NCI-H2029 treated with DMSO at 0.1 percent for 48 hours (cell line): ENCODE results near the gene C2orf81.
"Not testable (repeated sequence)": the region's sequence is repeated elsewhere in the genome, so short reads cannot be mapped to it uniquely, and the experiment has no call there.

Experiments
- DNase-seq: peaks from one replicate; lab custom pipeline; 2025; lab: John Stamatoyannopoulos, UW

Gene C2orf81

DNA sequence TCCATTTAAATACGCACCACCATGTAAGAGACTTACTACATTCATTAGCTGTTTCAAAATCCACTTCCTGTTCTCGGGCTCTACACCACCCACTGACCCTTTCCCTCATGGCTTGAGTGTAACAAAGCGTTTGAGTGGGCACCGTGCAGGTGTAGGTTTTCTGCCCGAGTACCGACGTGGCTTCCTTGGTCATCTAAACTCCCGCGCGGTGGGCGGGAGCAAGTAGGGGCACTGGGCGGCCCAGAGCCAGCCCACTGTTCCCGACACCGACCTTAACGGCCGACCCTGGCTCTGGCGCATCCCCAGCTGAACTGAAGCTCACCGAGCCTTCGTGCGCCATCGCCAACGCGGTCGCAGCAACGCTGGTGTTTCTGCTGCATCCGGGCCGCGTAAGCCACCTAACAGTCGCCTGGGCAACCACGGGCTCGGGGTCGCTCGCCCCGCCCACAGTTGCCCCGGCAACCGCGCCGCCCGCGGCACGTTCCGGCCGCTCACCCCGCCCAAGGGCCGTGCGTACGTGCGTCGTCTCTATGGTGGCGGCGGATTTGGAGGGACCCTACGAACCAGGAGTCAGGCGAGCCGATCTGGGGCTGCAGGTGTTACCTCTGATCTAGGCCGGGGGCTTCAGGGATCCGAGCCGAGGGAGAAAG lies at the start of gene C2orf81, which contains the start of gene WDR54:
Gene C2orf81, minus strand, starts transcription at position 399 of the 650 bp plus-strand sequence. Its CDS starts 59 bp downstream, at position 340.
Gene WDR54, plus strand, starts transcription at position 510 of the 650 bp plus-strand sequence. CDS start 424 bp downstream, outside the sequence.
- peak; percentile 46 for DNase-seq

- DNase-seq = not testable (repeated sequence)
These were observed 49.3 kb upstream of the C2orf81 start for GRCh38 chr2:74470742-74471141.

DNA sequence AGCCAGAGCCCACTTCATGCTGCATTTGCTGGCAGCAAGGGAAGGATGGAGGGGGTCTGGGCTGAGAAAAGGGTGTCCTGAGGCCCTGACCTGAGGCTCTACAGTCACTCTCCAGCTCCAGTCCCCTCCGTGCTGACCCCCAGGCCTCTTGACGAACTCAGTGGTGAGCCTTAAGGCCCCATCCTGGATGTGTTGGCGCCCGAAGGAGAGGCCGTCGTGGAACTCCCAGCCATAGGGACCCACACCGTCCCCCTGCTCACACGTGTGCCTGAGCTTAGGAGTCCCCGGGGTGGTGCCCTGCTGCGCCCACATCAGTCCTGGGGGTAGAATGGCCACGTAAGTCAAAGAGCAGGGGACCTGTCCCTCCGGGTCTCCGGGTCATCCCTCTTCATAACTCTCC lies 43.0 kb upstream of the C2orf81 start:
- no peak for DNase-seq

- no peak for DNase-seq
These were observed 41.3 kb upstream of the C2orf81 start for GRCh38 chr2:74462786-74463105.

- no peak for DNase-seq
These were observed 40.8 kb upstream of the C2orf81 start for GRCh38 chr2:74462054-74462785.

- no peak for DNase-seq
These were observed 40.0 kb upstream of the C2orf81 start for GRCh38 chr2:74461187-74462053.

- not testable (repeated sequence) for DNase-seq
These were observed 38.8 kb upstream of the C2orf81 start for GRCh38 chr2:74460187-74460586.

DNA sequence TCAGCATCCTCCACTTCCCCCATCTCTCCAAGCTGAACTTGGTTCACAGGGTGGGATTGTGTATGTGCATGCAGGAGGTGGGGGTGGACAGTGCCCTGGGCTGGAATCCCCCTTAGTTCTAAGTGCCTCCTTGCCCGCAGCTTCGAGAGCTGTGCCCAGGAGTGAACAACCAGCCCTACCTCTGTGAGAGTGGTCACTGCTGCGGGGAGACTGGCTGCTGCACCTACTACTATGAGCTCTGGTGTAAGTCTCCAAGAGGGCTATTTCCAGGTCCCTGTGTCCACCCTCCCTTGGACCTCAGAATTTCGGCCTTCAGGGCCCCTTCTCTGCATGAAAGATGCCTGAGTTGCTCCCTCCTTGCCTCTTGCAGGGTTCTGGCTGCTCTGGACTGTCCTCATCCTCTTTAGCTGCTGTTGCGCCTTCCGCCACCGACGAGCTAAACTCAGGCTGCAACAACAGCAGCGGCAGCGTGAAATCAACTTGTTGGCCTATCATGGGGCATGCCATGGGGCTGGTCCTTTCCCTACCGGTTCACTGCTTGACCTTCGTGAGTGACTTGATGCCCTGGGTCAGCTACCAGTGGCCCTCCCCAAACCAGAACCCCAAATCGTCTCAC lies 38.2 kb upstream of the C2orf81 start:
- DNase-seq = not testable (repeated sequence)

GRCh38 chr2:74458938-74459363 lies 37.5 kb upstream of the C2orf81 start:
- no peak for DNase-seq

DNA sequence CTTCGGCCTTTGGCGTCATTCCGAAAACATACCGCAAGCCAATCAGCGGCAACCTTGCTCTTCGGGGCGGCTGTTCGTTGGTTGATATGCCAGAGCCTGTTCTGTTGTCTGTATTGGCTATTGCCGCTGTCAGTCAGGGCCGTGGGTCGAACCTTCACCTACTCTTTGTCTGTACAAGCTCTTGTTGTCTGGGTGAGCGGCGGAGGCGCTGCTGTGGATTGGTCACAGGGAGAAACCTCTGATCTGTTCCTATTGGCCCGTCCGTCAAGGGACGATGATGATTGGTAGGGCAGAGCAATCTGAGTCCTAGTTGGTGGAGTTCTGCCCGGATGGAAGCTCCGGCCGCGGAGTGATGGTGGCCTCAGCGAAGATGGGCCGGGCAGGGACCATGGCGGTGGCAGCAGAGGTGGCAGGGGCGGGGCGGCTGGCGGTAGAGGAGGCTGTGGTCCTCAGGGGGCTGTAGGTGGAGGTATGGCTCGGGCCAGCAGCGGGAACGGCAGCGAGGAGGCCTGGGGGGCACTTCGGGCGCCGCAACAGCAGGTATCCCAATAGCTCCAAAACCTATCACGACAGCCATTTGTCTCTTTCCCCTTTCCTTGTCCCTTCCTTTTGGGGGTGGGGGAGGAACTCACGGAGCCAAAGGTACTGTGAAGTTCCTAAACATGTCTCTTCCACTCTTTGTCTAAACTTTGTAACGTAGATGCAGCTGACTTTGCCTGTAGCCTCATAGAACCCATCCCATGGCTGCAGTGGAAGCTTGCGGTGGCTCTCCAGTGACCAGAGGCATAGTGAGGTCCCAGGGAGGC lies 36.9 kb upstream of the C2orf81 start, which contains the start of gene WBP1:
Gene WBP1, plus strand, starts transcription at position 307 of the 806 bp plus-strand sequence. Its CDS starts 165 bp downstream, at position 472.
- DNase-seq = peak; percentile 98

- DNase-seq = peak; percentile 40
These were observed 36.2 kb upstream of the C2orf81 start for GRCh38 chr2:74457549-74458131.

GRCh38 chr2:74457129-74457548 lies 35.7 kb upstream of the C2orf81 start:
- no peak for DNase-seq

- peak; percentile 88 for DNase-seq
These were observed 33.5 kb upstream of the C2orf81 start, which contains the start of gene INO80B for GRCh38 chr2:74454654-74455511. INO80B (plus strand) TSS chr2:74455087; CDS start chr2:74455117, 30 bp downstream.

DNA sequence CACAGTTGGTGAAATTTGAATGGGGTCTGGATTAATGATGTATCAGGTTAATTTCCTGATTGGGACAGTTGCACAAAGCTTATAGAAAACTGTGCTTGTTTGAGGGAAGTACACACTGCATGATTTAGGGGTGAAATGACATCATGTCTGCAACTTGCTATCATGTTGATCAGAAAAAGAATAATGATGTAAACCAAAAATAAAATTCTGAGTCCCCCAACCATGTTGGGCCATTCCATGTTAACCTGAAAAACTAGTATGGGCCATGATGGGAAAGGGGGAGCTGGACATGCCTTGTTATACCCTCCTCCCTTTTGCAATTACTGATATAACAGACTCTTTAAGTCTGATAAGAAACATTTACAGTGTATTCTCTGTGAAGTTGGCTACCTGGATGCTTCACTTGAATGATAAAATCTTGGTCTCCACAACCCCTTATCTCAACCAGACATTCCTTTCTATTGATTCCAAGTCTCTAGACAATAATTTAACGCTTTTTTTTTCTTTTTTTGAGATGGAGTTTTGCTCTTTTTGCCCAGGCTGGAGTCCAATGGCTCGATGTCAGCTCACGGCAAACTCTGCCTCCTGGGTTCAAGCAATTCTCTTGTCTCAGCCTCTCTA lies 29.3 kb upstream of the C2orf81 start:
- no peak for DNase-seq

DNA sequence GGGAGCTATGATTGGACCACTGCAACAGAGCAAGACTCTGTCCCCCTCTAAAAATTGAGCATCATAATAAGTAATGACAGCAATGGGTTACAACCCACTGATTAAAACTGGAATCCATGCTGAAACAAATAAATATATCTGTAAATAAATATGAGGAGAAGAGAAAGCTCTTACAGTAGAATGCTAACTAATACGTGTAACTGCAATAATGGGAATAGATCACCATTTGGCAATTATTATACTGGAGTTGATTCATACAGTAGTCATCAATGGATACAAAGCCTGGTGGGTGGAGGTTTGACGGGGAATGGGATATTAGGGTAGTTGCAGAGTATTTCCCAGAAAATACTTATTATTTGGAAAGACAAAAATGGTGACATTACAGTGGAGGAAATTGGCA lies 27.4 kb upstream of the C2orf81 start:
- no peak for DNase-seq

- no peak for DNase-seq
These were observed 26.0 kb upstream of the C2orf81 start for GRCh38 chr2:74447230-74447999.

DNA sequence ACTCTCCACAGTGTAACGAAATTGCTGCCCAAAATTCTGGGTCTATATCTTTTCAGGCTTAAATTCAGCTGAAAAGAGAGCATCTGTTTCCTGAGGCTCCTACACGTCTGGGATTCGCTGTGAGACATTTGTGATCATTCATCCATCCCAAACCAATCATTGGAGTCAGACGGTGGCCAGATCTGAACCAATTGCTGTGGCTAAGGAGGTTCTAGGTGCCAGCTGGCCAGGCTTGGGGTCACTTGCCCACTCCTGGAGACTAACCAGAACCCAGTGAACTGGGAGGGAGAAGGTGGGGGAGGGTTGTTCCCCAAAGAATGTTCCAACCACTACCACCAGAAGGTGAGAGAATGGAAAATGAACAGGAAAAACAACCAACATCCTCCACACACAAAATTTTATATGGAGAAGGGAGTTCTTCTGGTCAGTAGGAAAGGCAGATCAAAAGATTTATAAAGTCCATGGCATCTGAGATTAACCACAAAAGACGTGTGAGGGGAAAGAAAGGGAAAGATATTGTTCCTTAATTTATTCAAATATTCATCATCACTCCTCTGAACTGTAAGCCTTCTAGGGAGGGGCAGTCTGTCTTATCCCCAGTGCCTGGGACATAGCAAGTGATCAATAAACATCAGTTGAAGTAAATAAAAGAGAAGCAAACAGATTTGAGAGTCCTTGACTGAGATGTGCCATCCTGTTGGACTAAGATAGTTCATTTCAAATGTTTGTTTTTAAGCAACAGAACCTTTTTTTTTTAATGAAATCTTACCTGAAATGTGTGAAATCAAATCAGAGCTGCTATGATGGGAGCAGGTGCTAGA lies 23.3 kb upstream of the C2orf81 start:
- DNase-seq = no peak
